ENCODE measurements around the gene COL9A3.

The COL9A3 gene

GRCh38 chr20:62812181-62812906 is 4.5 kb upstream of the COL9A3 start:
- no peak for DNase-seq

- no peak for DNase-seq
Observed at GRCh38 chr20:62812907-62813200, 4.0 kb upstream of the COL9A3 start.

GRCh38 chr20:62813588-62813987 is 3.3 kb upstream of the COL9A3 start:
- DNase-seq, result no peak

- DNase-seq, result no peak
Observed at GRCh38 chr20:62814060-62814708, 2.7 kb upstream of the COL9A3 start.

- DNase-seq, result no peak
Observed at GRCh38 chr20:62814709-62815065, 2.2 kb upstream of the COL9A3 start.

GRCh38 chr20:62815066-62815991 is 1.5 kb upstream of the COL9A3 start:
- DNase-seq, result no peak

- no peak for DNase-seq
Observed at GRCh38 chr20:62816031-62816883, 593 bp upstream of the COL9A3 start.

GRCh38 chr20:62817975-62818591 is 1.2 kb downstream of the COL9A3 start:
- DNase-seq, result no peak

GRCh38 chr20:62818592-62819493 is 2.0 kb downstream of the COL9A3 start:
- no peak for DNase-seq

- no peak for DNase-seq
Observed at GRCh38 chr20:62819494-62820174, 2.8 kb downstream of the COL9A3 start.

GRCh38 chr20:62820208-62820961 is 3.5 kb downstream of the COL9A3 start:
- DNase-seq, result no peak

- DNase-seq, result no peak
Observed at GRCh38 chr20:62820962-62821725, 4.3 kb downstream of the COL9A3 start.

GRCh38 chr20:62821726-62822210 is 4.9 kb downstream of the COL9A3 start:
- DNase-seq, result no peak

GRCh38 chr20:62822239-62822787 is 5.5 kb downstream of the COL9A3 start:
- DNase-seq, result no peak

- DNase-seq, result peak; percentile 43 to 49
Observed at GRCh38 chr20:62822788-62823651, 6.2 kb downstream of the COL9A3 start.

GRCh38 chr20:62823688-62824475 is 7.0 kb downstream of the COL9A3 start:
- no peak for DNase-seq

Data from AML-193 (cell line).